GM21825 (cell line): ENCODE data around the gene CALN1.

Experiments
- ATAC-seq: cut with Tn5 transposase; IDR thresholded peaks from one replicate; pipeline ENCODE4 v1.9.1; 2021; ENCODE audit warnings: mild to moderate bottlenecking, moderate library complexity; ENCODE audit not compliant: unreplicated experiment

CALN1 gene

GRCh38 chr7:72053292-72053691 lies 358.8 kb downstream of the CALN1 start:
- no peak for ATAC-seq

- no peak for ATAC-seq
Observed at GRCh38 chr7:72048420-72048819, 363.7 kb downstream of the CALN1 start.

- no peak for ATAC-seq
Observed at GRCh38 chr7:72042855-72043254, 369.3 kb downstream of the CALN1 start.

- ATAC-seq, result no peak
Observed at GRCh38 chr7:72040641-72041040, 371.5 kb downstream of the CALN1 start.

GRCh38 chr7:72039460-72039859 lies 372.7 kb downstream of the CALN1 start:
- ATAC-seq, result no peak

GRCh38 chr7:72038022-72038732 lies 374.0 kb downstream of the CALN1 start:
- no peak for ATAC-seq

GRCh38 chr7:72037516-72037915 lies 374.6 kb downstream of the CALN1 start:
- no peak for ATAC-seq

- ATAC-seq, result no peak
Observed at GRCh38 chr7:72035266-72035665, 376.9 kb downstream of the CALN1 start.

- no peak for ATAC-seq
Observed at GRCh38 chr7:72032934-72033333, 379.2 kb downstream of the CALN1 start.

GRCh38 chr7:72030994-72031667 lies 381.0 kb downstream of the CALN1 start:
- ATAC-seq, result no peak

GRCh38 chr7:72028267-72028666 lies 383.9 kb downstream of the CALN1 start:
- no peak for ATAC-seq

- ATAC-seq, result no peak
Observed at GRCh38 chr7:72025381-72025960, 386.7 kb downstream of the CALN1 start.

- ATAC-seq, result no peak
Observed at GRCh38 chr7:72023926-72024325, 388.2 kb downstream of the CALN1 start.

GRCh38 chr7:72021716-72022115 lies 390.4 kb downstream of the CALN1 start:
- ATAC-seq, result no peak

- ATAC-seq, result no peak
Observed at GRCh38 chr7:72020311-72020710, 391.8 kb downstream of the CALN1 start.

GRCh38 chr7:72019436-72019835 lies 392.7 kb downstream of the CALN1 start:
- ATAC-seq, result no peak

- no peak for ATAC-seq
Observed at GRCh38 chr7:72017756-72018155, 394.4 kb downstream of the CALN1 start.

GRCh38 chr7:72016574-72016973 lies 395.6 kb downstream of the CALN1 start:
- ATAC-seq, result no peak

- ATAC-seq, result no peak
Observed at GRCh38 chr7:72015136-72015535, 397.0 kb downstream of the CALN1 start.

- no peak for ATAC-seq
Observed at GRCh38 chr7:72007018-72007417, 405.1 kb downstream of the CALN1 start.

GRCh38 chr7:72003236-72003635 lies 408.9 kb downstream of the CALN1 start:
- no peak for ATAC-seq

- no peak for ATAC-seq
Observed at GRCh38 chr7:71996141-71996540, 416.0 kb downstream of the CALN1 start.
